ENCODE data around the gene BMPR2. TPM values are rescaled to one million over a fixed set of nuclear protein-coding genes. Genes with fewer than 3 reads are reported as not detected.
"Not testable (repeated sequence)": the region's sequence is repeated elsewhere in the genome, so short reads cannot be mapped to it uniquely, and the experiment has no call there.

BMPR2 gene
- total and polyA plus RNA-seq, 2 of the 8 experiments (the other 6 are each of a cell fraction or from before 2014, with no cell fraction given), result 5.5 to 19.8 TPM

DNA sequence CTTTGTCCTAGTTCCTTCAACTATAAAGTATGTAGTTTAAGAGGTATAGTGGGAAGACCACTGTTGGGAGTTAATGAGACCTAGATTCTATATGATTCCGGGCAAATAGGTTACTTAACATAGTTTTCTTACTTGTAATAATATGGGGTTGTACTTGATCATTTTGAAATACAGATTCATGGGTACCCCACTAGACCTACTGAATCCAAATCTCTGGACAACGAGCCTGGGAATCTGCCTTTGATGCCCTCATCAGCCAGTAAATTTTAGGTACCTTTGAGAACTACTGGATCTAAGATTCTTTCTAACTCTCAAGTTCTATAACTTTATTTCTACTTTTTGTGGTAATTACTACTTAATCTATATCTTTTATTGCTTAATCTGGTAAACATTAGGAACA lies 6.6 kb downstream of the BMPR2 start (continued):
- TF ChIP-seq HDAC2 (IDR thresholded peaks at IDR 0.05; ENCODE audit: borderline replicate concordance in 1 of 2, low read depth in 2 of 2, low read length in 2 of 2) (no peak), BCL11A (IDR thresholded peaks at IDR 0.05; ENCODE audit: low read depth in 2 of 2, low read length in 2 of 2) (no peak)

DNA sequence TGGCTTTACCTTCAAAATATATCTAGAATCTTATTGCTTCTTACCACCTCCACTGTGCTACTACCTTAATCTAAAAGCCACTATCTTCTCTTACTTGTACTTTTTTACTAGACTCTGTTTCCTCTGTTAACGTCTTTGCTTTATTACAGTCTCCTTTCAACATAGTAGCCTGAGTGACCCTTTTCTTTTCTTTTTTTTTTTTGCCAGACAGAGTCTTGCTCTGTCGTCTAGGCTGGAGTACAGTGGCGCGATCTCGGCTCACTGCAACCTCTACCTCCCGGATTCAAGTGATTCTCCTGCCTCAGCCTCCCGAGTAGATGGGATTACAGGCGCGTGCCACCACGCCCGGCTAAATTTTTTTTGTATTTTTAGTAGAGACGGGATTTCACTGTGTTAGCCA lies 10.4 kb downstream of the BMPR2 start:
- H3K23me2 ChIP-seq (ENCODE audit: low read depth, low read length); H2BK120ac ChIP-seq (replicated peaks; ENCODE audit: low read depth, low read length); H3K4me3 ChIP-seq (ENCODE audit: extremely low read depth in 1 of 4, insufficient read depth in 2 of 4, low read depth in 3 of 4, low read length in 4 of 4); H3K79me1 ChIP-seq (ENCODE audit: low read depth, low read length); H3K4me1 ChIP-seq (replicated peaks in 1 of 4; ENCODE audit: control insufficient read depth in 3 of 4, insufficient read depth in 4 of 4, low read length in 3 of 4); H2AK5ac ChIP-seq (ENCODE audit: low read depth, low read length); H3K14ac ChIP-seq (ENCODE audit: insufficient read length); H3K36me3 ChIP-seq (ENCODE audit: control insufficient read depth in 2 of 4, insufficient read depth in 4 of 4, low read length in 3 of 4); H3K27ac ChIP-seq (ENCODE audit: low read depth, low read length); H4K5ac ChIP-seq (ENCODE audit: insufficient read length, low read depth, low read length); H2BK12ac ChIP-seq (ENCODE audit: low read depth, low read length); DNase-seq (ENCODE audit: low read depth in 1 of 2, low spot score in 2 of 2); CTCF ChIA-PET (ENCODE audit: partially characterized antibody); H3K4me2 ChIP-seq (ENCODE audit: insufficient read depth in 1 of 2, low read depth in 2 of 2, low read length in 2 of 2); H2BK15ac ChIP-seq (ENCODE audit: low read length); H4K20me1 ChIP-seq (replicated peaks in 1 of 2; ENCODE audit: control insufficient read depth in 1 of 2, insufficient read depth in 2 of 2, low read length in 2 of 2); H3K23ac ChIP-seq (ENCODE audit: insufficient read length); H3K18ac ChIP-seq (ENCODE audit: extremely low read depth, low read length); H3K27me3 ChIP-seq (replicated peaks in 1 of 4; ENCODE audit: control insufficient read depth in 3 of 4, extremely low read depth in 1 of 4, insufficient read depth in 3 of 4, low read length in 3 of 4); H3K9ac ChIP-seq (replicated peaks in 1 of 4; ENCODE audit: extremely low read depth in 1 of 4, low read depth in 3 of 4, low read length in 3 of 4); POLR2A ChIA-PET (ENCODE audit: partially characterized antibody); H3K56ac ChIP-seq (replicated peaks; ENCODE audit: insufficient read length, low read depth, low read length); H4K8ac ChIP-seq (ENCODE audit: extremely low read depth, insufficient read depth, low read length); H3K9me3 ChIP-seq (ENCODE audit: insufficient read depth in 2 of 2, low read depth in 1 of 2, low read length in 1 of 2); H4K91ac ChIP-seq (replicated peaks; ENCODE audit: insufficient read length, low read length); H2BK20ac ChIP-seq (ENCODE audit: low read length); H2AFZ ChIP-seq (ENCODE audit: low read length); H3K4ac ChIP-seq (replicated peaks; ENCODE audit: insufficient read length, low read depth, low read length); FAIRE-seq; H2BK5ac ChIP-seq (ENCODE audit: low read depth, low read length): not testable (repeated sequence)
- peaks cover 0 to 81% of the 10 kb centered on the region in 2 experiments for H3K79me2 ChIP-seq (ENCODE audit: control insufficient read depth in 1 of 2, insufficient read depth in 2 of 2, low read length in 2 of 2)
- 96% methylated on average over 11 of the region's 12 CpGs; no CpG with 5 or more reads in 1 of the 2 experiments for WGBS, 2 experiments (ENCODE audit: extremely low coverage in 1 of 2, insufficient coverage in 1 of 2, insufficient read length in 1 of 2, insufficient replicate concordance in 2 of 2, low coverage in 1 of 2, low lambda C conversion rate in 2 of 2, missing lambda C conversion rate in 1 of 2)
